Fibroblast of the aortic adventitia (primary cell): ENCODE data around the gene LSP1. TPM values are rescaled to one million over a fixed set of nuclear protein-coding genes. Genes with fewer than 3 reads are reported as not detected.

ENCODE experiments used
- DNase-seq: peaks from one replicate; pipeline ENCODE4 v3.0.0-alpha.2; 2010; ENCODE audit warnings: low read depth
- H3K4me3 ChIP-seq: 2 replicates; pipeline ENCODE4 v1.5.1; 2011; ENCODE audit warnings: low read depth, mild to moderate bottlenecking, control low read depth, low read length, moderate library complexity
- total RNA-seq: library from RNA; depleted of rRNA; stranded (reverse); fragments of >200 nt; gene quantifications from 2 replicates; pipeline ENCODE4 v1.2.3, GENCODE V29; 2012; ENCODE audit warnings: low replicate concordance
- TF ChIP-seq, protein P1 (sequence below): IDR thresholded peaks from 2 replicates; pipeline ENCODE4 v1.5.1; 2011; ENCODE audit warnings: mild to moderate bottlenecking, low read length, control low read depth, inconsistent platforms; ENCODE audit not compliant: insufficient read depth

Gene LSP1
- total RNA-seq, 1 donor = 40.2 TPM

DNA sequence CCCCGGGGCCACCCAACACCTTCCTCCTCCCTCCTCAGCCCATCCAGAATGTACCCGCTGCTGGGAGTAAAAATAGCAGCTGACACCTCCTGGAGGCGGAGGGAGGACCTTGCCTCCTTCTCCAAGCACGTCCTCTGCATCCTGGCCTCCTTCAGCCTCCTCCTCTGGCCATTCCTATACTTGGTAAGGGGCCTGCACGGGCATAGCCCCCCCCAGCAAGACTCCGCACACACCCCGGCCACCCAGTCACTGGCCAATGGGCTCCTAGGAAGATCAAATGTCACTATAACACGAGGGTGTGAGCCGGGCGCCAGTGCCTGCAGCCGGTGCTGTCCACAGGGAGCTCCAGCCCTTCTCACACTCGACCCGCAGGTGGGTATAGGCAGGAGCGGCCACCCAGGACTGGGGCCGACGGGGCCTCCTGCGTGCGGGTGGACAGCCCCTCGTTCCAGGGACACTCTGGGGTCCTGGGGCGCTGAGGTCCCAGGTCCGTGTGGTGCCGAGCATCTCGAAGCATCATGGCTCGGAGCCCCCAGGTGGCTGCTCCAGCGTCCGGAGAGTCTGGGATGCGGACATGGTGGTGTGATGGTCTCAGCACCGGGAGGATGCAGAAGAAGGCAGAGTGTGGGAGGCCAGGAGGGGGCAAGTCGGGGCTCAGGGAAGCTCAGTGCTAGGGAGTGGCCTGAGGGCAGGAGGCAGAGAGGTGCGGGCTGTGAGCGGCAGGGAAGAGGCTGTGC is 66.7 kb downstream of the LSP1 start, which contains the start of gene TNNT3:
Gene TNNT3, plus strand, starts transcription at position 313 of the 737 bp plus-strand sequence. CDS start 3,172 bp downstream, outside the sequence.
- DNase-seq = no peak
- TF ChIP-seq, protein P1, sequence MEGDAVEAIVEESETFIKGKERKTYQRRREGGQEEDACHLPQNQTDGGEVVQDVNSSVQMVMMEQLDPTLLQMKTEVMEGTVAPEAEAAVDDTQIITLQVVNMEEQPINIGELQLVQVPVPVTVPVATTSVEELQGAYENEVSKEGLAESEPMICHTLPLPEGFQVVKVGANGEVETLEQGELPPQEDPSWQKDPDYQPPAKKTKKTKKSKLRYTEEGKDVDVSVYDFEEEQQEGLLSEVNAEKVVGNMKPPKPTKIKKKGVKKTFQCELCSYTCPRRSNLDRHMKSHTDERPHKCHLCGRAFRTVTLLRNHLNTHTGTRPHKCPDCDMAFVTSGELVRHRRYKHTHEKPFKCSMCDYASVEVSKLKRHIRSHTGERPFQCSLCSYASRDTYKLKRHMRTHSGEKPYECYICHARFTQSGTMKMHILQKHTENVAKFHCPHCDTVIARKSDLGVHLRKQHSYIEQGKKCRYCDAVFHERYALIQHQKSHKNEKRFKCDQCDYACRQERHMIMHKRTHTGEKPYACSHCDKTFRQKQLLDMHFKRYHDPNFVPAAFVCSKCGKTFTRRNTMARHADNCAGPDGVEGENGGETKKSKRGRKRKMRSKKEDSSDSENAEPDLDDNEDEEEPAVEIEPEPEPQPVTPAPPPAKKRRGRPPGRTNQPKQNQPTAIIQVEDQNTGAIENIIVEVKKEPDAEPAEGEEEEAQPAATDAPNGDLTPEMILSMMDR = peak; percentile 8
- H3K4me3 ChIP-seq = no peak within 1 kb of the TSS

DNA sequence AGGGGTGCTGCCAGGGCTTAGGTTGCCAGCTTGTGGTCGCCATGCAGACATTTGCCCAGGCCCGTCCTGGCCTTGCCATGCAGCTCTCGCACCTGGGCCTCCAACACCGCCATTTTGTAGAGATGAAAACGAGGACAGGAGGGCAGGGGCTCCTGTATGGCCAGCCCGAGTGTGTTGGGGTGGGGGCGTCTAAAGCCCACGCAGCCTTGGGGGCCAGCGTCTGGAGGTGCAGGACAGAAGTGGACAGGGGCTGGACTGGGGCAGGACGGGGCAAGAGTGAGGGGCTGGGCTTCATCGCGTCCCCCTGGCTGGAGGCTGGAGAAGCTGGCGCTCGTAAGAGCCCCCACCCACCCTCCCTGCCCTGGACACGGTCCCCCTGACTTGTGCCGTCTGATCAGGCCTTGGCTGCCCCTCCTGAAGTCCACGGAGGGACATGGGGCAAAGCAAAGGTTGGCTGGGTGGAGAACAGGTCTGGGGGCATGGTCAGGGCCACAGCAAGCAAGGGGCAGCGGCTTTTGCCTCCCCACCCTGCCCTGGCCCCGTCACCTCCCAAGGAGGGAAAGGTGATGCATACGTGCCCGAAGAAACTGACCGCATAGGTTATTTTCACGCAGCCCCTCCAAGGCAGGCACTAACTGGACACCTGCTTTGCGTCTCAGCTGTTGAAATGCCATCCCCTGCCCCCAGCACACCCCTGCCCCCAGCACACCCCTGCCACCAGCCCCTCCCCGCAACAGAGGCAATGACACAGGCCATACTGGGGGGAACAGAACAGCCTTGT is 67.4 kb downstream of the LSP1 start:
- no peak overlapping the region for H3K4me3 ChIP-seq
- TF ChIP-seq, protein P1 = no peak
- DNase-seq = no peak

DNA sequence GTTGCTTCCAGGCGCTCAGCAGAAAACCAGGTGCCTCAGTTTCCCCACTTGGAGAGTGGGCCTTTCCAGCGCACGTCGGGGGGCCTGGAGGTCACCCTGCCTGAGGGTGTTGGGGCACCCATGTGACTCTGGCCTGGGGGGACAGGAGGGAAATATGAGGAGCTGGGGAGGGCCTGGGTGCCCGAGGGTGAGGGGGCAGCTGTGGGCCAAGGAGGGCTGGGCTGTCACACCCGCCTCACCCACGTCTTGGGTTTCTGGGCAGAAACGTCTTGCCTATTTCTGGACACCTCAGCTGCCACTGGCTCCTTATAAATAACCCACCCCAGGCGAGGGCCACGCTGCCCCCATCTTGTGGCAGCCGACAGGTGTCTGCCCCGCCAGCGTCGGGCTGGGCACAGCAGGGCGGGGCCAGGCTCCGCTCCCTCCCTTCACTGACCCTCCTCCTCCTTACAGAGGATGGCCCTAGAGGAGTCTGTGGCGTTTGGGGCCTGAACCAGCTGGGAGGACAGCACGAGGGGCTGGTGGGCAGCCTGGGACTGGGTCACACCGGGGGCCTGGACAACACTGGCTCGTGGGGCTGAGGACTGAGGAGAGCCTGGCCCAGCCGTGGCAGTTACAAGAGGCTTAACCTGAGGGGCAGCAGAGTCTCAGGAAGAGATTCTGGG is 68.2 kb downstream of the LSP1 start:
- no peak overlapping the region for H3K4me3 ChIP-seq
- DNase-seq = no peak
- TF ChIP-seq, protein P1 = peak; percentile 9

DNA sequence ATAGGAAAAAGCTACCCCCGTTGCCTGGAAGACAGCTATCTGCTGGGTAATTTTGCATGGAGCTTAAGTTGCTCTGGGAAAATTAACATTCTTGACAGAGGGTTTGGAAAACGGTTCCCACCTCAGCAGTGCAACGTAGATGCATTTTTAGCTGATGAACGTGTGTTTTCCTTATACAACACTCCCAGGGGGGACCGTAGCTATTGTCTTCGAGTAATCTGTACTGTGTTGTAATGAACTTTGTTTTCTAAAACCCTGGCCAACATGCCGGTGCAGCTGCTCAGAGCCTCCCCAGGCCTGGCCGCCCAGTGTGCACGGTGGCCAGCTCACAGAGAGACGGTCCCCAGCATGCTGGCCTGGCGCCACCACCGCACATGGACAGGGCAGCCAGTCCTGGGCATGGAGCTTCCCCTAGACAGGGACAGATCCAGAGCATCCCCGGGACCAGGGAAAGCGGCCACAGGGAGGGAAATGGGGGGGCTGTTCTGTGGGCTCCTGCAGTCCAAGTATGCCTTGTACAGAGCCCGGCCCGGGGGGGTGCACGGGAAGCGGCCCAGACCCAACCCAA is 68.8 kb downstream of the LSP1 start:
- TF ChIP-seq, protein P1 = no peak
- no peak overlapping the region for H3K4me3 ChIP-seq
- peak; percentile 92 for DNase-seq

DNA sequence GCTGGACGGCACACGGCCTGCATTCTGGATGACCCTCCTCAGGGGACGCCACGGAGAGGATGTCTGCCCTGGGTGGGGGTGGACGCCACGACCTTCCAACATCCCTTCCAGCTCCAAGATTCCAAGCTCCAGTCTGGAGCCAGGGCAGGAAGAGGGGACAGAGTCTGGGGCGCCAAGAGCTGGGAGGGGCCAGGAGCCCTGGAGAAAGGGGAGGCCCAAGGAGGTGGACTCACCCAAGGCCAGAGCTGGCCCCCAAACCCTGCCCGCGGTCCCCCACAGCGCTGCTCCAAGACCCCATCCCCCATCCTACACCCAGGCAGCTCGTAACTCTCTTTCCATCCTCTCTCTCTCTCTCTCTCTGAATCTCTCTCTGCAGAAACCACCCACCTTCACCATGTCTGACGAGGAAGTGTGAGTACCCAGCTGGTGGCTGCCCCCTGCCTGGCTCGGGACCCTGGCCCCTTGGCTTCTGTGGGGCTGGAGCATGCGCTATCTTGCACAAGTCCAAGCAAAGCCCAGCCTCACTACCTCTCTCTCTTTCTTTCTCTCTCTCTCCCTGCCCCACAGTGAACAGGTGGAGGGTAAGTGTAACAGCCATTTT is 69.7 kb downstream of the LSP1 start:
- no peak for DNase-seq
- TF ChIP-seq, protein P1 = no peak
- no peak overlapping the region for H3K4me3 ChIP-seq
